Renal cortical epithelial cell (primary cell): ENCODE results near the gene DEFB129. TPM values are rescaled to one million over a fixed set of nuclear protein-coding genes. Genes with fewer than 3 reads are reported as not detected.

ENCODE experiments used
- total RNA-seq: library from RNA; depleted of rRNA; stranded (reverse); fragments of >200 nt; gene quantifications from 2 replicates; pipeline ENCODE4 v1.2.3, GENCODE V29; 2014

Gene DEFB129
- total RNA-seq, 1 donor from 2014 or later: not detected

Other genes starting within 250 kb of the DEFB129 start
- gene DEFB125, start 139.6 kb upstream of the DEFB129 start, total RNA-seq: not detected in 2 replicates
- gene DEFB126, start 84.7 kb upstream of the DEFB129 start, total RNA-seq: not detected in 2 replicates
- not detected in 2 replicates for gene DEFB127, start 69.8 kb upstream of the DEFB129 start, total RNA-seq
- not detected in 2 replicates for gene DEFB128, start 37.5 kb upstream of the DEFB129 start, total RNA-seq
- not detected in 2 replicates for gene DEFB132, start 30.5 kb downstream of the DEFB129 start, total RNA-seq
- gene C20orf96, start 63.5 kb downstream of the DEFB129 start, total RNA-seq: 1.9 and 8.5 TPM in 2 replicates
- gene ZCCHC3, start 70.3 kb downstream of the DEFB129 start, total RNA-seq: 6.6 and 14.4 TPM in 2 replicates
- 2.6 and 12.7 TPM in 2 replicates for gene SOX12, start 98.3 kb downstream of the DEFB129 start, total RNA-seq
- 23.8 and 77.9 TPM in 2 replicates for gene NRSN2, start 119.9 kb downstream of the DEFB129 start, total RNA-seq
- gene TRIB3, start 153.5 kb downstream of the DEFB129 start, total RNA-seq: 22.0 and 114 TPM in 2 replicates
- 114 and 166 TPM in 2 replicates for gene RBCK1, start 181.0 kb downstream of the DEFB129 start, total RNA-seq
- gene TBC1D20, start 235.3 kb downstream of the DEFB129 start, total RNA-seq: 34.2 and 36.9 TPM in 2 replicates